Measurements from ENCODE around the gene KEL.

DNA sequence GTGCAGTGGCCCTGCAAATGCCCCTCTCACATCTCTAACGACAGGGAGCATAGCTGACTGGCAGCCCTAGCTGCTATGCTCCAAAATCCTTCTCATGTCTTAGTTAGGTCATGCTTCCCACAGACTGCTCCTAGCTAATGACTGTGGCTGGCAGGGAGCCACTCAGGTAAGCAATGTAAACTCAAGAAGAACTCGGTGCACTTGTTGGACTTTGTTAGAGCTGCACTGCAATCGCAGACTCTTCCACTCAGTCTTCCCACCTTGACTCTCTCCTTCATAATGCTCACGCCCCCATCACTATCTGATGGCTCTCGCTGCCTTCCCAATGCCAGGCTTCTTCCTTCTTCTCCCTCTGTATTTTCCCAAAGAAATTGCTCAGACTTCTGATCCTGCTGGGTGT, 40.7 kb upstream of the KEL start:
- TF ChIP-seq, protein P1, sequence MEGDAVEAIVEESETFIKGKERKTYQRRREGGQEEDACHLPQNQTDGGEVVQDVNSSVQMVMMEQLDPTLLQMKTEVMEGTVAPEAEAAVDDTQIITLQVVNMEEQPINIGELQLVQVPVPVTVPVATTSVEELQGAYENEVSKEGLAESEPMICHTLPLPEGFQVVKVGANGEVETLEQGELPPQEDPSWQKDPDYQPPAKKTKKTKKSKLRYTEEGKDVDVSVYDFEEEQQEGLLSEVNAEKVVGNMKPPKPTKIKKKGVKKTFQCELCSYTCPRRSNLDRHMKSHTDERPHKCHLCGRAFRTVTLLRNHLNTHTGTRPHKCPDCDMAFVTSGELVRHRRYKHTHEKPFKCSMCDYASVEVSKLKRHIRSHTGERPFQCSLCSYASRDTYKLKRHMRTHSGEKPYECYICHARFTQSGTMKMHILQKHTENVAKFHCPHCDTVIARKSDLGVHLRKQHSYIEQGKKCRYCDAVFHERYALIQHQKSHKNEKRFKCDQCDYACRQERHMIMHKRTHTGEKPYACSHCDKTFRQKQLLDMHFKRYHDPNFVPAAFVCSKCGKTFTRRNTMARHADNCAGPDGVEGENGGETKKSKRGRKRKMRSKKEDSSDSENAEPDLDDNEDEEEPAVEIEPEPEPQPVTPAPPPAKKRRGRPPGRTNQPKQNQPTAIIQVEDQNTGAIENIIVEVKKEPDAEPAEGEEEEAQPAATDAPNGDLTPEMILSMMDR (IDR thresholded peaks at IDR 0.05): no peak
- TF ChIP-seq ZFX (IDR thresholded peaks at IDR 0.05; ENCODE audit: borderline replicate concordance): no peak

Measured in 22Rv1 (cell line).